HS-27A (cell line): ENCODE measurements around the gene CCSER2.
A peak's percentile ranks its signal among the peaks of the same experiment; 100 is the strongest.
"Not testable (repeated sequence)": the region's sequence is repeated elsewhere in the genome, so short reads cannot be mapped to it uniquely, and the experiment has no call there.

ENCODE experiments used
- DNase-seq: peaks from one replicate; pipeline ENCODE4 v3.0.0-alpha.2; 2012; ENCODE audit warnings: low read depth, missing footprints

The CCSER2 gene

DNA sequence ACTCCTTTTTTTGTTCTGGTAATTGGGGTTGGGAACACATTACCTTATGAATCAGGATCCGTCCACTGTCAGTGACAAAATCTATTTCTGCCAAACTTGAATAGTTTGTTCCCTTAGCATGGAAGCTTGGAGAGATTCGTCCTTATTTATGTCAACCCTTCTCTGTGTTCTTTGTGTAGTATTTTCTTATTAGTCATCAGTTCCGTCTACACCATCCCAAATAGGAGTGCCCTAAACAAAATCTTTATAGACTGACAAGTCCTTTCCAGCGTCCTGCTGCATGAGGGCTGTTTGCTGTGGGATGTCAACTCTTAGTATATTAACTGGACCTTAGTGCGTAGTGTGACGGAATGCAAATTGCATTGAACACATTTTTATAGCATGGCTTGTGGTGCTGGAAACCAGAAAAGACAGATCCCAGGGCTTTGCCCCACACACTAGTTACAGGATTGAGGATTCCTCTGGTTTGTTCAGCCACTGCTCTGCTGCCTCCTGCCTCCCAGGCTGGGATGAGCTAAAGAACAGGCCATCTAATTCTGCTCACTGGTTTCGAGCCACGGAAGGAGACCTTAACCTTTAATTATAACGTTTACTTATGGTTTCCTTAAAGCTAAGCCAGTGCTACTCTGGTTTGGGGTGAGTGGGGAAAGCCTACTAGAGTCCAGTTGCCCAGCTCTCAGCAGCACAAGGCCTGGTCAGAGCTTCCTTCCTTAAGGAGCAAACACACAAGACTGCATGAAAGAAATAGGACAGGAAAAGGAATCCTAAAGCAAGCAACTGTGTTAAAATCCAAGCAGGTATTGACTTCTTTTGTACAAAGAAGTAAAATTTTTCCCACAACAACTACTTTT lies 194.4 kb downstream of the CCSER2 start:
- DNase-seq = no peak

DNA sequence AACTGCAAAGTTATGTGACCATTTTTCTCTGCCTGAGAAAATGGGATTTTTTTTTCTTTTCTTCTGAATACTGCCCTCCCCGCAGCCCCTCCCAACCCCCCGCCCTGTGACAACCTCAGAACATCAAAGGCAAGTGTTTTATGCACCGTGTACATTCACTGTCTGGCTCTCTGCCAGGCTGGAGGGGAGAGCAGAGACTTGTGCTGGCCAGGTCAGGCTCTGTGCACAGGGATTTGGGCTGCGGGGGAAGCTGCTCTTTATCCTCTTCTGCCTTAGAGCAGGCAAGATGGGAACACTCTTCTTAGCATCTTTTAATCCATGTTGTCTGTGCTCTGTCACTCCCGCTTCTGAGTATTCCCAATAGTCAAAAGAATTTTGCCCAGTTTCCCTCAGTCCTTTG lies 195.1 kb downstream of the CCSER2 start:
- no peak for DNase-seq

DNA sequence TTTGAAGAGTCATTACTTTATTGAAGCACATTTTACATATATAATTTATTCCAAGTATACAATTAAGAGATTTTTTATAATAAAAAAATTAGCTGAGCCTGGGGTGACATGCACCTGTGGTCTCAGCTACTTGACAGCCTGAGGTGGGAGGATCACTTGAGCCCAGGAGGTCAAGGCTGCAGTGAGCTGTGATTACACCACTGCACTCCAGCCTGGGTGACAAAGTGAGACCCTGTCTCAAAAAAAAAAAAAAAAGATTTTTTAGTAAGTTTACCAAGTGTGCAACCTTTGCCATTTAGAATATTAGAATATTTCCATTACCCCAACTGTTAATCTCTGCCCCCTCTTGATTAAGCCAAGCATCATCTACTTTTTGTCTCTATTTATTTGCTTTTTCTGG lies 196.0 kb downstream of the CCSER2 start:
- no peak for DNase-seq

DNA sequence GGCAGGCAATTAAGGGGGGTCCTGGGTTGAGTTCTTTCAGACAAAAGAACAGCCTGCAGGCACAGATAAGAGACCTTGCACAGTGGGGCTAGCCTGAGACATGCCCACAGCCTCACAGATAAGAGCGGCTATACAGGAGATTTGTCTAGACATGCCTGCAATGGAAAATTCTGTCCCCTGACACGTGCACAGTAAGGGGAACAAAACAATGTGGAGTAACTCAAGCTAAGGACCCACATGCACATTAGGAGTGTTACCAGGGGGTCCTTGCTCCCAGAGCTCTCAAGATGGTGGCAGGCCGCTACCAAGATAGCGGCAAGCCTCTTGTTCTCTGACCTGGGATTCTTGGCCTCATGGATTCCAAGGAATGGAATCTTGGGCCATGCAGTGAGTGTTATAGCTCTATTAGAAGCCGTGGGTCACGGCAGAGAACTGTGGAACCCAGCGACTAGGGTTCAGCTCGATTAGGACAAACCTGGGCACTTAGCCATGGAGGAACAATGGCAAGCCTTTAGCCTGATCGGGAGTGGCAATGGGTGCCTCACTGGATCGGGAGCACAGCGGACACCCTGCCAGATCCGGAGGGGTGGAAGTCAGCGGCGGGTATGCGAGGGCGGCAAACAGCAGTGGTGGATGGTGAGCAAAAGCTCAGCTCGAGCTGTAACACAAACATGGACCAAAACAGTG lies 196.9 kb downstream of the CCSER2 start:
- DNase-seq = no peak

DNA sequence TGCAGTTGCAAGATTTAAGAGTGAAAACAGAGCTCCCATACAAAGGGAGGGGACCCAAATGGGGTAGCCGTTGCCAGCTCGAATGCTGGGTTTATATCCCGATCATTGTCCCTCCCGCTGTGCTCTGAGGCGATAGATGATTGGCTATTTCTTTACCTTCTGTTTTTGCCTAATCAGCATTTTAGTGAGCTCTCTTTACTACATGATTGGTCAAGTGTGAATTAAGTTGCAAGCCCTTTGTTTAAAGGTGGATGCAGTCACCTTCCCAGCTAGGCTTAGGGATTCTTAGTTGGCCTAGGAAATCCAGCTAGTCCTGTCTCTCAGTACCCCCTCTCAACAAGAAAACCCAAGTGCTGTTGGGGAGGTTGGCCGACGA lies 197.4 kb downstream of the CCSER2 start:
- DNase-seq = not testable (repeated sequence)

DNA sequence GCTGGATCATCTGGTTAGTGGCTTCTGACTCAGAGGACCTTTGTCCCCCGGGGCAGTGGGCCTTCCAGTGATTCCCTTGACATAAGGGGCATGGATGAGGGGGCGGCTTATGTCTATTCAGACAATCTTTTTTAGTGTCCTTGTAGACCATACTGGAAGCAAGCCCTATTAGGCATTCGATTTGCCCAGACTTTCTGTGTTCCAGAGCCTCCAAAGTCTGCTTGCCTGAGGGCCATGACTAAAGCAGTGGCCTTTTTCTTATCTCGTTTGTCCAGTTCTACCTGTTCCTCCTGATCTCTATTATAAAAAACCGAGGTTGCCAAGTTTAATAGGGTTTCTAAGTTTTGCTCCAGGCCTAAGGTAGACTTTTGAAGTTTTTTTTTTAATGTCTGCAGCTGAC lies 199.0 kb downstream of the CCSER2 start:
- not testable (repeated sequence) for DNase-seq

DNA sequence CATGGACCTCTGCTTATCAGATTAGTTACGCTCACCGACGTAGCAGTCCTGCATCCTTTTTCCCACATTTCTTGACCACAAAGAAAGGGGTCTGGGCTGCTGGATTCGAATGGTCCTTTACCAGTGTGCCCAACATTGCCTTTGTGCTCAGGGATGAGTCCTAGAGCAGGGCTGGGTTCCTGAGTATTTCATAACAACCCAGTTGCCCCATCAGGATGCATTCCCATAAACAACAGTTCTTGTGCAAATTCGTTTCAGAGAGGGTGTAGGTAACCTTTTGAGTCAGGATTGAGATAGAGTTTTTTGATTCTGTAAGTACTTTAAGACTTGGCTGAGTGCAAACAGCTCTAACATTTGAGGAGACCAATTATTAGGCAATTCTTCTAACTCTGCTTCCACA lies 200.1 kb downstream of the CCSER2 start:
- DNase-seq = not testable (repeated sequence)

DNA sequence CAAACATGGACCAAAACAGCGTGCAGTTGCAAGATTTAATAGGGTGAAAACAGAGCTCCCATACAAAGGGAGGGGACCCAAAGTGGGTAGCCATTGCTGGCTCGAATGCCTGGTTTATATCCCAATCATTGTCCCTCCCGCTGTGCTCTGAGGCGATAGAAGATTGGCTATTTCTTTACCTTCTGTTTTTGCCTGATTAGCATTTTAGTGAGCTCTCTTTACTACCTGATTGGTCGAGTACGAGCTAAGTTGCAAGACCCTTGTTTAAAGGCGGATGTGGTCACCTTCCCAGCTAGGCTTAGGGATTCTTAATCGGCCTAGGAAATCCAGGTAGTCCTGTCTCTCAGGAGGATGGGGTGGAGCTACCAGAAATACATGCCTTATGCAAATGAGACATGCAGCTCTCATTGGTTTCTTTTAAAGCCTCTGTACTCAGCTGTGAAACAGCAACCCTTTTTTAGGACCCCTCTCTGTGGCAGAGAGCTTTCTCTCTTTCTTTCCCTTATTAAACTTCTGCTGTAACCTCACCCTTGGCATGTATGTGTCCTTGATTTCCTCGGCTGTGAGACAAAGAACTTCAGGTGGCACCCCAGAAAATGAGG lies 202.4 kb downstream of the CCSER2 start:
- no peak for DNase-seq

DNA sequence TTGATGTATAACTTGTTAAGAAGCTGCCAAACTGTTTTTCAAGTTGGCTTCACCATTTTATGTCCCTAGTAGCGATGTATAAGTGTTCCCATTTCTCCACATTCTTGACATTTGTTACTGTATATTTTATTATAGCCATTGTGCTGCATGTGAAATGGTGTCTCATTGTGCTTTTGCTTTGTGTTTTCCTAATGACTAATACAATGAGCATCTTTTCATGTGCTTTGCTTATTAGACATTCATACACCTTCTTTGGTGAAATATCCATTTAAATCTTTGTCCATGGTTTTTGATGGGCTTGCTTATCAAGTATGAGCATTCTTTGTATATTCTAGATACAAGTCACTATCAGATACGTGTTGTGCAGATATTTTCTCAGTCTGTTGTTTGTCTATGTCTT lies 203.0 kb downstream of the CCSER2 start:
- DNase-seq = no peak

DNA sequence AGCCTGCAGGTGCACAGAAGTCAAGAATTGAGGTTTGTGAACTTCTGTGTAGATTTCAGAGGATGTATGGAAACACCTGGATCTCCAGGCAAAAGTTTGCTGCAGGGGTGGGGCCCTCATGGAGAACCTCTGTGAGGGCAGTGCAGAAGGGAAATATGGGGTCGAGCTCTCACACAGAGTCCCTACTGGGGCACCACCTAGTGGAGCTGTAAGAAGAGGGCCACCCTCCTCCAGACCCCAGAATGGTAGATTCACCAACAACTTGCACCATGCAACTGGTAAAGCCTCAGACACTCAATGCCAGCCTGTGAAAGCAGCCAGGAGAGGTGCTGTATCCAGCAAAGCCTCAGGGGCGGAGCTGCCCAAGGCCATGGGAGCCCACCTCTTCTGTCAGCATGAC lies 205.8 kb downstream of the CCSER2 start:
- no peak for DNase-seq

DNA sequence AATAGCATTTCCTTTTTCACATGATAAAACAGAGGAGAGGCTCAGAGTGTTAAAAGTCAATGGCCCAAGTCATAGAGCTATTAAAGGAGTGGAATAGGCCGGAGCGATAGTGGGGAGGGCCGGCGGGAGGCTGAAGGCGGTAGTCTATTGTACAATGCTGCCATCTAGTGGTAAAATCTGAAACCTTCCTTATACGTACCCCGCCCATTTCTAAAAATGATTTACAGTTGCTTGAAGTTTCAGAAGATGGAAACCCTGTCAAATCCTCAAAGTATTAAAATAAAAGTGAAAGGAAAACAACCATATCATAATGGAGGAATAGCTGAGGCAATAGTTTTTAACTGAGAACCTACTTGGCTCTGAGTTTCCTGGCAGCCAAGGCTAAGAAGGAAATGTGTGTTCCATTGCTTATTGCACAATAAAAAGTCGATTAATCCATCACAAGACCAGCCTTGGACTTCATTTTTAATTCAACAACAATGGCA lies 209.1 kb downstream of the CCSER2 start:
- DNase-seq = no peak

DNA sequence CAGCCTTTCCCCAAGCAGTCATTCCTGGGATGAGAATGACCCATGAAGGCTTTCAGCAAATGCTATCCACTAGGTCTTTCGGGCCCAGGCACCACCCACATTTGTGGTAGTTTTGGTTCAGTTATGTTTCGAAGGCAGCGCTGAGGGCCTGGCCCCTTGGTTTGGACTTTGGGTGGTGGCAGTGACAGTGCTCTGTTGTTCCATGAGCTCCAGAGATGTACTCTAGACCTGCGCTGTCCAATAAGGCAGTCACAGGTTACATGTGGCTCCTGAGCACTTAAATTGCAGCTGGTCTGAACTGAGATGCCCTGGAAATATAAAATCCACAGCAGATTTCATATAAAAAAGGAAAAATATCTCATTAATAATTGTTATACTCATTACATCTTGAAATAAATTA lies 209.6 kb downstream of the CCSER2 start:
- DNase-seq = no peak

DNA sequence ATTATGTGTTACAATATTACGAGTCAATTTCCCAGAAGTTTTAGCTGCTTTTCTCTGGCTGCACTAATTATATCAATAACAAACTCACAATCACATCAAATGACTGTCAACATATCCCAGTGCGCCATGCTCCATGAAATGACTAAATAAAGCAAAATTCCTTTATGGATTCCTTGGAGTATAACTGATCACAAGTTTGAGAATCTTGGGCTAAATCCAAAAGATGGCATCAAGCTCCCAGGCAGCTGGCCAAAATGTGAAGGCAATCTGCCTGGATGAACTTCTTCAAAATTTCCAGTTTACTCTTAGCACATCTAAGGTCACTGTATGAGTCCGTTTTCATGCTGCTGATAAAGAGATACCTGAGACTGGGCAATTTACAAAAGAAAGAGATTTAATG lies 210.8 kb downstream of the CCSER2 start:
- DNase-seq = no peak

DNA sequence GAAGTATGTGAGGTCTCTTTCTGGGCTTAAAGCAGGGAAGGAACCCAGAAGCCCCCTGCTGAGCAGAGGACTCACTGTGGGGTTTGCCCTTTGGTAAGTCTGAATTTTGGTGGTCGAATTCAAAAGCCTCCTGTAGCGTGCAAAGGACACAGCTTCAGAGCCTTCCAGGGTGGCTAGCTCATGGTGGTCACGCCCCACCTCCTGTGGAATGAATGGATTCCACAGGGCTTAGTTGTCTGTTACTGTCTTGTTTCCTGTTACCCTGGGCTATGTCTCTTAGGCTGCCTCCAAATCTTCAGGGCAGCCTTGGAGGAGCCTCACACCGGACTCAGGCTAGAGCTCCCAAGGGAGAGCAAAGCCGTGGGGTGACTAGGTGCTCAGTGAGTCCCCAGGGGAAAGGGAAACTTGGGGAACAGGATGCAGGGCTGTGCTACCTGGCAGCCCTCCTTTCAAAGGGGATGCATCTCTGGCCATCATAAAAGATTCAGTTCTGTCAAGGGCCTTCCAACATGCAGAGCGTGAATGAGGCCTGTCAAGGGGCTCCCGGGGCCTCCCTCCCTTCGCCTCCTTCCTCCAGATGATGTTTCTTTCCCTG lies 211.7 kb downstream of the CCSER2 start:
- DNase-seq = peak; percentile 74

DNA sequence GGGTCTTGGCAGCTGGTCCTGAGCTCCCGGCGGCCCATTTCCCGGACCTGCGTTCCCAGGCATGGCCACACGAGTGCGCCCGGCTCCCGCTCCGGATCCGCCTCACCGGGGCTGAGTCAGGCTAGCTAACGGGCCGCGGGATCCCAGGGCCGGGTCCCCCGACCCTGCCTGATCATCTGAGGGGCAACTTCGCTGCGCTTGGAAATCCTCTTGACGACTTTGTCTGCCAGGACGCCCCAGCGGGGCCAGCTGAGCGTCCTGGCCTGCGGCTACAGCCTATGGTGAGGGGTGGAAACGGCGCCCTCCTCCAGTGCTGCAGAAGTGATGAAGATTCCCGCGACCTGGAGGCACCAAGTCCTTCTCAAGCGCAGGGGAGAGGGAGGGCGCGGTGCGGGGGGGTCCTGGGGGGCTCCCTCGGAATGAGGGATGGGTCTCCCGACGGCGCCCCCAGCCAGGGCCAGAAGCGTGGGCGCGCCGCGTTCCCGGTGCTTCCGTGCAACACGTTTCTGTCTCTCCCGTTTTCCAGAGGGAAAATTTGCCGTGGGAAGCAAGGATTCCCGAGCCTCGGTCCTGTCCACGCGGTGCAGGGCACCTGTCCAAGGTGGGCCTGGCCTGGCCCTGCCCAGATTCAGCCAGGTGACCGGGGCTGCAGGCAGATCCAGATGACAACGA lies 212.4 kb downstream of the CCSER2 start:
- no peak for DNase-seq

DNA sequence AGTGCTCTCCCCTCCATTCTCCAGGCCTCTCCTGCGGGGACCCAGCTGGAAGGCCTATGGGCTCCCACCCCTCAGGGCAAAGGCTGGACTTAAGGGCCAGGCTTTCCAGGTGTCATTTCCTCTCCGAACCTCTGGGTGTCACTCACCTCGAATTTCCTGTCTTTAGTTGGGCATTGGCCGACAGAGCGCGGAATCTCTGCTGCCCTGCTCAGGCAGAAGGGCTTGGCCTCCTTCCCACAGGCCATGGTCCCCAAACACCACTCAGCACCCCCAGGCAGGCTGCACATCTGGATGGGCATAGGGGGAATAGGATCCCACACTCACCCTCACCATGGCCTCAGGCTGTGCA lies 212.9 kb downstream of the CCSER2 start:
- no peak for DNase-seq

DNA sequence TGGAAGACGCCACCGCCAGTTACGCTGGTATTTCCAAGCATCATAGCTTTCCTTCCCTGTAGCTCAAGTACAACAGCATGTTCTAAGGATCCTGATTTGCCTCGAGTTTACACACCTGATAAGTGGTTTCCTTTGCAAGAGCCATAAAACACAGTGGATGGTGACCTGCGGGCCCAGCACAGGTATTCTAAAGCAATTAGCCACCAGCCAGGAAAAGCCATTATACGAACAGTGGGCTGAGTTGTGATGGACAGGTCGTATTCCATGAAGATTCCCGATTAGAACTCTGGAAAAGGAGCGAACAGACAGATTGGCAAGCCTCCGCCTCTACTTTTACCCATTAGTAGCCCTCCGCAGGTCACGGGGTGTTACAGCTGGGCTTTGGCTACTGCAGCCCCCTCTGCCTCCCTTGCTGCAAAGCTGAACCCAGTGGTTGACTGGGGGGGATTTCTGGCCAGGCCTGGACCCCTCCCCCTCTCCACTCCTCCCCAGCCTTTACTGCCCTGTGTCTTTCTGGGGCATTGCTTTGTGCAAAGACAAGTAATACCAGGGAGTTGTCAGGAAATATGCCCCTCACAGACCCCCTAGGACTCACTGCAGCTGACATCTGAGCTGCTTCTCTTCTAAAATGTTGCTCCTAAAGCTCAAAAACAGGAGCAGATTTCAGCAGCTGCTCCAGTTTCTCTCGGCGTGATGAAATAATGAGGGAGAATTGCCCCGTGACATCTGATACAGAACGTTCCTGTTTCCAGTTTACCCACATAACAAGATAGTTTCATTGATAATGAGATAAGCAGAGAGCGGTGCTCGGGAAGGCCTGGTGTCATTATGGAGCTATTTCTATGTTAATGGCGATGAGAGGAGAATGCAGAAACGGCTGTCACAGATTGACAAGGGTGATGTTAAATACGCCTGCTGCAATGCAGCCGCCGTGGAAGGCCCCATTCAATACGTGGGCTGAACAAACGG lies 214.4 kb downstream of the CCSER2 start:
- DNase-seq = no peak

DNA sequence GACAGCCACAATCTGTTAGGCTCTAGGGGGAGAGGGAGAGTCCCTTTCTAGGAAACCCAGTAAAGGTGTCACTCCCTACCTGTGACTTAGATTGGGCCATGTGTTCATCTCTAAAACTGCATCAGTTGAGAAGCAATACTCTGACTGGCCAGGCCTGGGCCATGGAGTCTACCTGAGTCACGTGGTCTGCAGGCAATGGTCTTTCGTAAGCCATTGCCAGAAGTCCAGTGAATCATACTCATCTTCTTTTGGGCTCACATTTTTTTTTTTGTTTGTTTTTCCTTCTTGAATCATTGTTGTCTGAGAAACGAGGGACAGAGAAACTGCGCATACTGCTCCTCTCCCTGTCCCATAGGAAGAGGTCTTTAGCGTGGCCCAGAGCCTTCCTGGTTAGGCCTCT lies 215.6 kb downstream of the CCSER2 start:
- no peak for DNase-seq

DNA sequence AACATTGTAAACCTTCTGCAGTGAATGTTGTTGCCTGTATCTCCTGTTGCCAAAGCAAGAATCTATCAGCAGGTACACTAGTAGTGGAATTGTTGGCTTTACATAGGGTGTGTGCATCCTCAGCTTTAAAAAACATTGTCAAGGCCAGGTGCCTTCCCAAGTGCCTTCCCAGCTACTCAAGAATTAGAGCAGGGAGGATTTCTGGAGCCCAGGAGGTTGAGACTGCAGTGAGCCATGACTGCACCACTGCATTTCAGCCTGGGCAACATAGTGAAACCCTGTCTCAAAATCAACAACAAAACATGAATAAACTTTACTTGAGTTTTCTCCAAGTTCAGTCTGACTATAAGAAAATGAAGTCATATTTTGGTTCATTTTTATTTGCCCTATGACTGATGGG lies 217.3 kb downstream of the CCSER2 start:
- DNase-seq = no peak

DNA sequence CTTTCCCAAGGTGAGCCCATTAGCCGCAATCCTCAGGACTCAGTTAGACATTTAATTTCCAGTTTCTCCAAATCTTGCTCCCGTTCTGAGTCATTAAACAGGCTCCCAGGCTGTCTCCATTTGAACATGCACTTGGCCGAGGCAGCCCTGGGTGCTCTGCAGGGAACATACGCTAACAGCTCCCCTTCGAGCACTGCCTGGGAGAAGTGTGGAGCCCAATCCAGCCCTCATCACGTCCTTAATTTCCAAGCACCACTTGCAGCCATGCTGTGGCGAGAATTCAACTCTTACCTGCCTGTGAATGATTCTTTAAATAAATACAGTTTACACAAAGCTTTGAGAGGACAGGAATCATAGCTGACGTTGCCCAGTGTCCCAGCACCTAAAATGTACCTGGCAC lies 218.2 kb downstream of the CCSER2 start:
- DNase-seq = no peak

DNA sequence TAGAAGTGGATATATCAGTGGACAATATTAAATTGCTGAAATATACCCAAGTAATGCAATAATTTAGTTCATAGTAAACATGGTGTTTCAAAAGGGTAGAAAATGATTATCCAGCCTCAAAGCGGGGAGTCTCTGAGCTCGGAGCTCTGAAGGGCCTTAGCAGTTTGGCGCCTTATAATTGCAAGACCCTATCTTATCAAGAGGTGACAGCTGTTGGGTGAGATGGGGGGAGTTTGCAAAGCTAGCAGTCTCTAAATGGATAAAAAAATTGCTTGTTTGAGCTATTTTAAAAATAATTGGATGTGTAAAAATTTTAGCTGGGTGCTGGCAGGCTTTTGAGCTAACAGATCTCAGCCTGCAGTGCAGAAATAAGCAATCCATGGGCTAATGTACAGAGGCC lies 219.2 kb downstream of the CCSER2 start:
- DNase-seq = no peak
